Glutamatergic neuron (in vitro differentiated cells): Measurements from ENCODE around the gene SLC17A7. TPM values are rescaled to one million over a fixed set of nuclear protein-coding genes. Genes with fewer than 3 reads are reported as not detected.
A peak's percentile ranks its signal among the peaks of the same experiment; 100 is the strongest.

ENCODE experiments used
- DNase-seq: peaks from one replicate; pipeline ENCODE4 v3.0.0; 2022
- H3K27ac Mint-ChIP-seq: one replicate; pipeline ENCODE4 v1.8.0; 2020; ENCODE audit warnings: mild to moderate bottlenecking, mixed read lengths, inconsistent platforms; ENCODE audit not compliant: unreplicated experiment
- H3K27me3 Mint-ChIP-seq: one replicate; pipeline ENCODE4 v1.8.0; 2020; ENCODE audit warnings: mild to moderate bottlenecking, moderate library complexity, mixed read lengths, inconsistent platforms; ENCODE audit not compliant: unreplicated experiment
- H3K36me3 Mint-ChIP-seq: one replicate; pipeline ENCODE4 v1.8.0; 2020; ENCODE audit warnings: mild to moderate bottlenecking, mixed read lengths, inconsistent platforms; ENCODE audit not compliant: unreplicated experiment
- H3K4me1 Mint-ChIP-seq: one replicate; pipeline ENCODE4 v1.8.0; 2020; ENCODE audit warnings: mild to moderate bottlenecking, low read depth, mixed read lengths, inconsistent platforms; ENCODE audit not compliant: unreplicated experiment
- H3K4me3 Mint-ChIP-seq: one replicate; pipeline ENCODE4 v1.8.0; 2020; ENCODE audit warnings: mild to moderate bottlenecking, mixed read lengths, inconsistent platforms; ENCODE audit not compliant: unreplicated experiment
- H3K9me3 Mint-ChIP-seq: one replicate; pipeline ENCODE4 v1.8.0; 2020; ENCODE audit warnings: mild to moderate bottlenecking, moderate library complexity, mixed read lengths, inconsistent platforms; ENCODE audit not compliant: unreplicated experiment
- CTCF ChIP-seq: fragments of 200-600 bp; sonication (generic); IDR thresholded peaks from one replicate; pipeline ENCODE4 v1.5.0; 2021; ENCODE audit not compliant: partially characterized antibody, unreplicated experiment
- total RNA-seq: library from RNA; stranded (reverse); fragmentation: NEBNext Ultra II Directional; extraction: Animal tissue kit (Norgen Biotek cat#: 25700); gene quantifications from one replicate; pipeline ENCODE4 v1.2.1, GENCODE V29; 2021; ENCODE audit not compliant: unreplicated experiment

Gene SLC17A7
- total RNA-seq, 1 donor from 2014 or later: 188 TPM

- H3K4me1 Mint-ChIP-seq: peaks cover 32% of the 10 kb centered on the region
- H3K27ac Mint-ChIP-seq: peak overlapping the region; percentile 100
- H3K36me3 Mint-ChIP-seq: peaks cover 13% of the 10 kb centered on the region
- H3K9me3 Mint-ChIP-seq: peaks cover 15% of the 10 kb centered on the region
- H3K4me3 Mint-ChIP-seq: peak overlapping the region; percentile 98
- no peak for TF ChIP-seq CTCF
- peaks cover 22% of the 10 kb centered on the region for H3K27me3 Mint-ChIP-seq
- peak; percentile 84 for DNase-seq
Observed at GRCh38 chr19:49436381-49437017, 4.8 kb downstream of the SLC17A7 start.

GRCh38 chr19:49435670-49436069, 5.7 kb downstream of the SLC17A7 start:
- H3K27ac Mint-ChIP-seq: peak overlapping the region; percentile 60
- peaks cover 20% of the 10 kb centered on the region for H3K27me3 Mint-ChIP-seq
- TF ChIP-seq CTCF: no peak
- peak overlapping the region; percentile 98 for H3K4me3 Mint-ChIP-seq
- peaks cover 14% of the 10 kb centered on the region for H3K9me3 Mint-ChIP-seq
- H3K4me1 Mint-ChIP-seq: peaks cover 31% of the 10 kb centered on the region
- peaks cover 13% of the 10 kb centered on the region for H3K36me3 Mint-ChIP-seq
- DNase-seq: no peak

DNA sequence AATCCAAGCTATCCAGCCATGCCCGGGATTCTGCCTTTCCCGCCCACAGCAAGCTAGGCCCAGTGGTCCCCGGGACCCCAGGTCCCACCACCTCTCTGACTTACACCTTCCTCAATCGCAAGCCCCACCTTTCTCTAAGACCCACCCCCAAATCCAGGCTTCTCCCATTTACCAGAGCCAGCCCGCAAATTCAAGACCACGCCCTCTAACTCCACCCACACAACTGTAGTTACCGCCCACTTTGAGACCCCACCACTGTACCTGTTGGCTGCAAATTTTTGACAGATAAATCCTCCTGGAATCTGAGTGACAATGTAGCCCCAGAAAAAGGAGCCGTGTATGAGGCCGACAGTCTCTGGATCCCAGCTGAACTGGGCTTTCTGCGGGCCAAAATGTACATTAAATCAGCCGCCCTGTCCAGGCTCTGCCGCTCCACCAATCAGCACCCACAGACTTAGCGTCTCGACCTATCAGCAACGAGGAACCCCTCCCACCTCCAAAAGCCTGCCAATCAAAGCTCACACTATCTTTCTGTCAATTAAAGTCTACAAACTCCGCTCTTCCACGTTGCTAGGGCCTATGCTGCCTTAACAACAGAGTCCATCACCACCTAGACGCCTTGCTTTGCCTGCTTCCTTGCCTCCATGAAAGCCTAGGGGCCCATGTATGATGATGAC, 6.3 kb downstream of the SLC17A7 start:
- H3K27me3 Mint-ChIP-seq: peaks cover 22% of the 10 kb centered on the region
- peaks cover 33% of the 10 kb centered on the region for H3K4me1 Mint-ChIP-seq
- H3K9me3 Mint-ChIP-seq: peaks cover 15% of the 10 kb centered on the region
- DNase-seq: no peak
- no peak for TF ChIP-seq CTCF
- H3K4me3 Mint-ChIP-seq: peak overlapping the region; percentile 98
- H3K36me3 Mint-ChIP-seq: peaks cover 14% of the 10 kb centered on the region
- peak overlapping the region; percentile 60 for H3K27ac Mint-ChIP-seq

DNA sequence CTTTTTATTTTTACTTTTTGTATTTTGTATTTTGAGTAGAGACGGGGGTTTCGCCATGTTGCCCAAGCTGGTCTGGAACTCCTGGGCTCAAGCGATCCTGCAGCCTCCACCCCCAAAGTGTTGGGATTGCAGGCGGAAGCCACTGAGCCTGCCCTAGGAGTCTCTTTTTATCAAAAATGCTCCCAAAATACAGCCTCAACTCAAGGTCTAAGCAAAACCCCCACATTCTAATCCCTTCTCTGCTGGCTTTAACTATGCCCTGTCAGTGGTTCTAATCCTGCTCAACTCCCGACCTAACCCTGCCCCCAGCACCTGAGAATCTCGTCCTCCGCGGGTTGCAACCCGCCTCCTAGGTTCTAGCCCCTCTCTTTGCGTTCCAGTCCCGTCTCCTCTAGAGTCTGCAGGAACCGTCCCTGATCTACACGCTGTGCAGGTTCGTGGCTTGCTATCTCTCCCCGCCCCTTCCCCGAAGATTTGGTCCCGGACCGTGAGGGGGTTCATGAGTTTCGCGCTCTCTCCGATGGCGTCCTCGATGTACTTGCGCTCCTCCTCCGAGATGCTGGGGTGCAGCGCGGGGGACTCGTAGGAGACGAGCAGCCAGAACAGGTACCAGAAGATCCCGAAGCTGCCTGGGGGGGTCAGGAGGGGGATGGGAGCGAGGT, 8.0 kb downstream of the SLC17A7 start:
- H3K4me3 Mint-ChIP-seq: peak overlapping the region; percentile 25
- no peak for DNase-seq
- H3K27ac Mint-ChIP-seq: peak overlapping the region; percentile 59
- no peak for TF ChIP-seq CTCF
- H3K27me3 Mint-ChIP-seq: peaks cover 30% of the 10 kb centered on the region
- peaks cover 13% of the 10 kb centered on the region for H3K9me3 Mint-ChIP-seq
- H3K4me1 Mint-ChIP-seq: peaks cover 31% of the 10 kb centered on the region
- H3K36me3 Mint-ChIP-seq: peaks cover 20% of the 10 kb centered on the region
